DLD1 (cell line): ENCODE measurements around the gene HS3ST2.

Experiments
- in situ Hi-C: cut with HindIII; loops from 2 replicates; pipeline ENCODE4 v1.10.0; 2017; ENCODE audit warnings: low sequenced_read_pairs

The HS3ST2 gene

GRCh38 chr16:22813948-22814710, at the start of gene HS3ST2:
Gene HS3ST2, plus strand, starts transcription at chr16:22814162. Its CDS starts 449 bp downstream, at chr16:22814611.
- in situ Hi-C loops = no loop called here

- in situ Hi-C loops = no loop called here
These were observed 49.2 kb upstream of the HS3ST2 start for GRCh38 chr16:22764662-22765327.

- in situ Hi-C loops = no loop called here
These were observed 48.5 kb upstream of the HS3ST2 start for GRCh38 chr16:22765479-22765878.

GRCh38 chr16:22770866-22771265, 43.1 kb upstream of the HS3ST2 start:
- in situ Hi-C loops = no loop called here

GRCh38 chr16:22771551-22771950, 42.4 kb upstream of the HS3ST2 start:
- in situ Hi-C loops = no loop called here

- in situ Hi-C loops = no loop called here
These were observed 38.6 kb upstream of the HS3ST2 start for GRCh38 chr16:22775220-22775922.

GRCh38 chr16:22781480-22781879, 32.5 kb upstream of the HS3ST2 start:
- in situ Hi-C loops = no loop called here

GRCh38 chr16:22782314-22782713, 31.6 kb upstream of the HS3ST2 start:
- in situ Hi-C loops = no loop called here

GRCh38 chr16:22784690-22785214, 29.2 kb upstream of the HS3ST2 start:
- in situ Hi-C loops = no loop called here

GRCh38 chr16:22785552-22785951, 28.4 kb upstream of the HS3ST2 start:
- in situ Hi-C loops = no loop called here

GRCh38 chr16:22786284-22786683, 27.7 kb upstream of the HS3ST2 start:
- in situ Hi-C loops = no loop called here

- in situ Hi-C loops = no loop called here
These were observed 27.3 kb upstream of the HS3ST2 start for GRCh38 chr16:22786691-22787090.

GRCh38 chr16:22787466-22788192, 26.3 kb upstream of the HS3ST2 start:
- in situ Hi-C loops = no loop called here

- in situ Hi-C loops = no loop called here
These were observed 25.8 kb upstream of the HS3ST2 start for GRCh38 chr16:22788193-22788530.

GRCh38 chr16:22789281-22789945, 24.5 kb upstream of the HS3ST2 start:
- in situ Hi-C loops = no loop called here

- in situ Hi-C loops = no loop called here
These were observed 16.4 kb upstream of the HS3ST2 start for GRCh38 chr16:22797551-22797950.

- in situ Hi-C loops = no loop called here
These were observed 14.8 kb upstream of the HS3ST2 start for GRCh38 chr16:22799113-22799512.

- in situ Hi-C loops = no loop called here
These were observed 9.1 kb upstream of the HS3ST2 start for GRCh38 chr16:22804893-22805292.

- in situ Hi-C loops = no loop called here
These were observed 8.6 kb upstream of the HS3ST2 start for GRCh38 chr16:22805326-22805725.

GRCh38 chr16:22806811-22807210, 7.2 kb upstream of the HS3ST2 start:
- in situ Hi-C loops = no loop called here
